Stimulated activated CD4-positive, alpha-beta T cell treated with anti-CD3 and anti-CD28 coated beads, Interleukin-15, amount 100 ng/mL, for 1 hour (primary cell): ENCODE measurements around the gene KCND2.
"Not testable (repeated sequence)": the region's sequence is repeated elsewhere in the genome, so short reads cannot be mapped to it uniquely, and the experiment has no call there.

Experiments
- DNase-seq, 2 donors: peaks; one replicate each; pipeline ENCODE4 v3.0.0-alpha.2; 2020; ENCODE audit warnings: low read depth in 1 of 2, low spot score in 1 of 2

The KCND2 gene

GRCh38 chr7:120272701-120273475, at the start of gene KCND2:
Gene KCND2 (plus strand): TSS chr7:120273175.
- DNase-seq, result no peak

GRCh38 chr7:120226188-120226587, 46.8 kb upstream of the KCND2 start:
- no peak for DNase-seq

GRCh38 chr7:120227255-120227654, 45.7 kb upstream of the KCND2 start:
- DNase-seq, result no peak

GRCh38 chr7:120229084-120229483, 43.9 kb upstream of the KCND2 start:
- DNase-seq, result no peak

GRCh38 chr7:120233338-120233737, 39.6 kb upstream of the KCND2 start:
- DNase-seq, result no peak

- DNase-seq, result not testable (repeated sequence)
Measured at GRCh38 chr7:120240350-120240749, 32.6 kb upstream of the KCND2 start.

- DNase-seq, result no peak
Measured at GRCh38 chr7:120241973-120242372, 31.0 kb upstream of the KCND2 start.

GRCh38 chr7:120254845-120255244, 18.1 kb upstream of the KCND2 start:
- no peak for DNase-seq

GRCh38 chr7:120256344-120257070, 16.5 kb upstream of the KCND2 start:
- no peak for DNase-seq

- DNase-seq, result no peak
Measured at GRCh38 chr7:120259386-120259785, 13.6 kb upstream of the KCND2 start.

- DNase-seq, result no peak
Measured at GRCh38 chr7:120260111-120260510, 12.9 kb upstream of the KCND2 start.

GRCh38 chr7:120272261-120272660, 714 bp upstream of the KCND2 start:
- DNase-seq, result no peak

- DNase-seq, result no peak
Measured at GRCh38 chr7:120273476-120273975, 551 bp downstream of the KCND2 start.

GRCh38 chr7:120274482-120274881, 1.5 kb downstream of the KCND2 start:
- no peak for DNase-seq

- DNase-seq, result no peak
Measured at GRCh38 chr7:120274899-120275298, 1.9 kb downstream of the KCND2 start.

GRCh38 chr7:120276720-120277119, 3.7 kb downstream of the KCND2 start:
- no peak for DNase-seq

GRCh38 chr7:120278773-120279172, 5.8 kb downstream of the KCND2 start:
- no peak for DNase-seq

GRCh38 chr7:120280743-120281142, 7.8 kb downstream of the KCND2 start:
- DNase-seq, result no peak

GRCh38 chr7:120293027-120293426, 20.1 kb downstream of the KCND2 start:
- no peak for DNase-seq

- DNase-seq, result no peak
Measured at GRCh38 chr7:120302190-120302589, 29.2 kb downstream of the KCND2 start.

- DNase-seq, result no peak
Measured at GRCh38 chr7:120303105-120303504, 30.1 kb downstream of the KCND2 start.

- no peak for DNase-seq
Measured at GRCh38 chr7:120304674-120305073, 31.7 kb downstream of the KCND2 start.
